Effector memory CD4-positive, alpha-beta T cell (primary cell): ENCODE results near the gene LIN37.

ENCODE experiments used
- DNase-seq, 3 donors: peaks; one replicate each; pipeline ENCODE4 v3.0.0-alpha.2; 2020
- H3K27ac ChIP-seq: 2 replicates; pipeline ENCODE4 v1.7.0; 2013; ENCODE audit warnings: mild to moderate bottlenecking, low read length, moderate library complexity; ENCODE audit not compliant: insufficient read depth, poor library complexity, severe bottlenecking
- H3K27me3 ChIP-seq: replicated peaks from 2 replicates; pipeline ENCODE4 v1.7.0; 2013; ENCODE audit warnings: mild to moderate bottlenecking, low read length; ENCODE audit not compliant: insufficient read depth, control insufficient read depth, poor library complexity, severe bottlenecking
- H3K36me3 ChIP-seq: 2 replicates; pipeline ENCODE4 v1.7.0; 2013; ENCODE audit warnings: mild to moderate bottlenecking, low read length, moderate library complexity; ENCODE audit not compliant: control insufficient read depth, insufficient read depth
- H3K4me1 ChIP-seq: 2 replicates; pipeline ENCODE4 v1.7.0; 2013; ENCODE audit warnings: low read length, mild to moderate bottlenecking; ENCODE audit not compliant: control insufficient read depth, insufficient read depth, poor library complexity, severe bottlenecking
- H3K4me3 ChIP-seq: 2 replicates; pipeline ENCODE4 v1.7.0; 2013; ENCODE audit warnings: low read length, low read depth, mild to moderate bottlenecking; ENCODE audit not compliant: insufficient read depth, poor library complexity, severe bottlenecking
- H3K9me3 ChIP-seq: 2 replicates; pipeline ENCODE4 v1.7.0; 2013; ENCODE audit warnings: mild to moderate bottlenecking, low read length, moderate library complexity; ENCODE audit not compliant: control insufficient read depth

LIN37 gene

GRCh38 chr19:35743640-35744429, 4.5 kb upstream of the LIN37 start:
- Histone ChIP-seq H3K36me3 (no peaks in the 10 kb centered on the region), H3K27ac (peak overlapping the region; percentile 99), H3K9me3 (no peaks in the 10 kb centered on the region), H3K4me1 (peaks cover 44% of the 10 kb centered on the region), H3K4me3 (peak overlapping the region; percentile 89), H3K27me3 (no peaks in the 10 kb centered on the region)
- no peak for DNase-seq

DNA sequence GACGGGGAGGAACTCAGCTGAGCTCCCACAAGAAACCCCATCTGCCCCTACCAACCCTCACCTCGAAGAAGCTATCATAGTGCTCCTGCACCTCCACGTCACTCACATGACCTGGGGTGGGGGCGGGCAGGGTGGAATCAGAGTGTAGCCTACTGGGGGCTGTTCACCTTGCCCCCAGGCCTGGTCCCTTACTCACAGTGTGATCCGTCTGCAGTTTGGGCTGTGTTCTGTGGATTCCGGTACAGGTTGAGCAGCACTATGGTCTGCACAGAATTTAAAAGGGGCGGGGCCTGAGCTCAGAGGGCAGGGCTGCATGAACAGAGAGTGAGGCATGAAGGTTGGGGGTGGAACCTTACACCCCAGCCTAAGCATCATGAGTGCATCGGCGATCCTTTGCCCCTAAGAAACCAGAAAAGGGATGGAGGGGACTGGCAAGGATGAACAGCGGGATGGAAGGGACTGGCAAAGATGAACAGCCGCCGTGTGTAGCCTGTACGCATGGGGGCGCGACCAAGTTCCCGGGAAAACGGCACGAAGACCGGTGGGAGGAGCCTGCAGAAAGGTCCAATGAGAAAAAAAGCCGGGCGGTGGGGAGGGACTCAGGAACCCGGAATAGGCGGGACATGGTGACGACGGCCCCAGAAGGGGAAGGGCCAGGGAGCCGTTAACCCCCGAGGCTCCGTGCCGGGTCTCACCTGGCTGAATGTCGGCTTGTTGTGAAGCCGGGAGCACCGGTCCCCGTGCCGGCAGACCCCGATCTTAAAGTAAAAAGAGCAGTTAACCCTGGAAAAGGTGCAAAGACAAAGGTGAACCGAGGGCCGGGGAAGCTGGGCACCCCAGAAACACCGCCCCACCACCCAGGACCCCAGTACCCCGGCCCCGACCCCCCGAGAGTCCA, 3.7 kb upstream of the LIN37 start:
- Histone ChIP-seq H3K36me3 (no peaks in the 10 kb centered on the region), H3K9me3 (no peaks in the 10 kb centered on the region), H3K27ac (peak overlapping the region; percentile 99), H3K4me3 (peak overlapping the region; percentile 89), H3K4me1 (peaks cover 44% of the 10 kb centered on the region), H3K27me3 (no peaks in the 10 kb centered on the region)
- peak; percentile 85 to 91 (median 91) for DNase-seq

- peak within 1 kb of the TSS; percentile 89 for H3K4me3 ChIP-seq
- no peaks in the 10 kb centered on the region for H3K9me3 ChIP-seq
- H3K36me3 ChIP-seq, result no peaks in the 10 kb centered on the region
- DNase-seq, result peak; percentile 96 to 97 (median 97)
- peaks cover 38% of the 10 kb centered on the region for H3K4me1 ChIP-seq
- H3K27ac ChIP-seq, result peak within 1 kb of the TSS; percentile 99
- no peaks in the 10 kb centered on the region for H3K27me3 ChIP-seq
These were observed 2.9 kb upstream of the LIN37 start, which contains the start of the genes PSENEN and U2AF1L4 for GRCh38 chr19:35745328-35746086. Gene PSENEN, plus strand, starts transcription at chr19:35745651. Its CDS starts 280 bp downstream, at chr19:35745931. Gene U2AF1L4, minus strand, starts transcription at chr19:35745418. Its CDS starts 27 bp downstream, at chr19:35745391.

DNA sequence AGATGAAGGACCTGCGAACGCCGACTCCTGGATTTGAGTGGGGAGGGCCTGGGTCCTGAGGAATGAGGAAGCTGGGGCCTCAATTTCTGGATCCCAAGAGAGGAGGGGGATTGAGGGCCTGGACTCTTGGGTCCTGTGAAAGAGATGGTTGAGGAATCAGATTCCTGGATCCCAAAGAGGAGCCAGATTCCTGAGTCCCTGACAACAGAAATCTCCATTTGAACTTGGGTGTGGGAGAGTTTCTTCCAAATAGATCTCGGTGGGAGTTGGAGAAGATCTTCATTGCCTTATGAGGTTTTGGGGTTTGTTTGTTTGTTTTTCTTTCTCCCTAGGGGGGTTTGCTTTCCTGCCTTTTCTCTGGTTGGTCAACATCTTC, 2.3 kb upstream of the LIN37 start:
- Histone ChIP-seq H3K9me3 (no peaks in the 10 kb centered on the region), H3K4me1 (peaks cover 38% of the 10 kb centered on the region)

DNA sequence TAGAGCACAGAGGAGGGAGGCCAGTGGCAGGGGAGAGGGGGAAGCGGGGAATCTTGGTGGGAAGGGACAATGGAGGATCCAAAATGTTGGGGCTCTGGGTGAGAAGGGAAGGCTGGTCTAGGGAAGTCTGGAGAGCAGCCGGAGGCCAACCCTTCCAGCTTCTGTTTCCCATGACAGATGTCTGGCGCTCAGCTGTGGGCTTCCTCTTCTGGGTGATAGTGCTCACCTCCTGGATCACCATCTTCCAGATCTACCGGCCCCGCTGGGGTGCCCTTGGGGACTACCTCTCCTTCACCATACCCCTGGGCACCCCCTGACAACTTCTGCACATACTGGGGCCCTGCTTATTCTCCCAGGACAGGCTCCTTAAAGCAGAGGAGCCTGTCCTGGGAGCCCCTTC, 1.8 kb upstream of the LIN37 start:
- H3K27me3 ChIP-seq, result no peaks in the 10 kb centered on the region
- H3K27ac ChIP-seq, result no peak overlapping the region
- H3K36me3 ChIP-seq, result no peaks in the 10 kb centered on the region
- peaks cover 38% of the 10 kb centered on the region for H3K4me1 ChIP-seq
- no peaks in the 10 kb centered on the region for H3K9me3 ChIP-seq
- no peak overlapping the region for H3K4me3 ChIP-seq
- no peak for DNase-seq

More for the DNA sequence above, 2.3 kb upstream of the LIN37 start:
- Histone ChIP-seq H3K27me3 (no peaks in the 10 kb centered on the region), H3K4me3 (peak overlapping the region; percentile 89), H3K36me3 (no peaks in the 10 kb centered on the region), H3K27ac (peak overlapping the region; percentile 99)
- no peak for DNase-seq

GRCh38 chr19:35750167-35750566, 1.8 kb downstream of the LIN37 start:
- DNase-seq, result no peak
- Histone ChIP-seq H3K4me3 (no peak overlapping the region), H3K4me1 (peaks cover 15% of the 10 kb centered on the region), H3K9me3 (no peaks in the 10 kb centered on the region), H3K36me3 (peaks cover 22% of the 10 kb centered on the region), H3K27ac (no peak overlapping the region), H3K27me3 (no peaks in the 10 kb centered on the region)

GRCh38 chr19:35751839-35752745, 3.7 kb downstream of the LIN37 start:
- Histone ChIP-seq H3K4me1 (peaks cover 20% of the 10 kb centered on the region), H3K36me3 (peaks cover 22% of the 10 kb centered on the region)

GRCh38 chr19:35752746-35753350, 4.5 kb downstream of the LIN37 start:
- no peaks in the 10 kb centered on the region for H3K9me3 ChIP-seq
- H3K36me3 ChIP-seq, result peaks cover 22% of the 10 kb centered on the region
- peaks cover 24% of the 10 kb centered on the region for H3K4me1 ChIP-seq
- no peaks in the 10 kb centered on the region for H3K27me3 ChIP-seq
- no peak overlapping the region for H3K4me3 ChIP-seq
- no peak overlapping the region for H3K27ac ChIP-seq
- no peak for DNase-seq

More at GRCh38 chr19:35751839-35752745, 3.7 kb downstream of the LIN37 start:
- Histone ChIP-seq H3K27ac (no peak overlapping the region), H3K9me3 (no peaks in the 10 kb centered on the region), H3K27me3 (no peaks in the 10 kb centered on the region), H3K4me3 (no peak overlapping the region)
- no peak for DNase-seq
